Endothelial cell of umbilical vein (primary cell): ENCODE data around the gene MFSD8.

Experiments used
- CTCF ChIP-seq, 2 donors: IDR thresholded peaks; 1 replicate in 1 of 2; 2 replicates in 1 of 2; pipeline ENCODE4 v1.5.1; 2011; ENCODE audit warnings: low read length in 2 of 2, mild to moderate bottlenecking in 2 of 2, moderate library complexity in 2 of 2, control low read depth in 1 of 2, inconsistent platforms in 1 of 2, low read depth in 1 of 2; ENCODE audit not compliant: insufficient read depth in 1 of 2; ENCODE audit errors: extremely low read depth in 1 of 2
- EZH2 ChIP-seq: IDR thresholded peaks from 2 replicates; pipeline ENCODE4 v1.6.1; 2012; ENCODE audit warnings: borderline replicate concordance, low read depth, mild to moderate bottlenecking, moderate library complexity, low read length, inconsistent platforms; ENCODE audit not compliant: severe bottlenecking
- FOS ChIP-seq: IDR thresholded peaks from 2 replicates; pipeline ENCODE4 v1.6.1; 2011; ENCODE audit warnings: mild to moderate bottlenecking, low read length, moderate library complexity, borderline replicate concordance; ENCODE audit not compliant: insufficient read depth
- JUN ChIP-seq: IDR thresholded peaks from 2 replicates; pipeline ENCODE4 v1.6.1; 2011; ENCODE audit warnings: borderline replicate concordance, low read depth; ENCODE audit not compliant: insufficient read length, insufficient read depth
- MAX ChIP-seq: IDR thresholded peaks from 2 replicates; pipeline ENCODE4 v1.6.1; 2011; ENCODE audit not compliant: insufficient read depth, insufficient read length
- MYC ChIP-seq: IDR thresholded peaks from one replicate; pipeline ENCODE4 v1.6.1; 2011; ENCODE audit warnings: mild to moderate bottlenecking, low read depth, low read length
- POLR2A ChIP-seq: IDR thresholded peaks from 2 replicates; pipeline ENCODE4 v1.6.1; 2012; ENCODE audit warnings: low read depth, mild to moderate bottlenecking, control low read depth, low read length
- POLR2AphosphoS5 ChIP-seq: IDR thresholded peaks from 2 replicates; pipeline ENCODE4 v1.6.1; 2012; ENCODE audit warnings: low read depth, mild to moderate bottlenecking, control low read depth, low read length, moderate library complexity; ENCODE audit not compliant: insufficient read depth

- TF ChIP-seq POLR2AphosphoS5 (no peak), EZH2 (no peak), CTCF (IDR thresholded peaks at IDR 0.05; ENCODE audit: extremely low read depth in 1 of 2, insufficient read depth in 1 of 2, low read depth in 1 of 2, low read length in 2 of 2) (no peak), MAX (no peak), POLR2A (no peak), FOS (no peak), JUN (no peak), MYC (no peak)
Measured at GRCh38 chr4:127920521-127920920, 44.5 kb downstream of the MFSD8 start.
